Liver (tissue), 3 donors: ENCODE results near the gene CXCR6.

ENCODE experiments used
- EGR1 ChIP-seq, 2 donors: IDR thresholded peaks; 2 replicates each; pipeline ENCODE4 v1.6.1; 2016 to 2018; ENCODE audit warnings: antibody characterized with exemption in 2 of 2, low read depth in 2 of 2
- FOXA2 ChIP-seq: IDR thresholded peaks from 2 replicates; pipeline ENCODE4 v1.6.1; 2016; ENCODE audit warnings: antibody characterized with exemption
- GABPA ChIP-seq, 2 donors: IDR thresholded peaks in 1 of 2; conservative IDR thresholded peaks in 1 of 2; 2 replicates each; pipeline ENCODE4 v1.6.1; 2016; ENCODE audit warnings: antibody characterized with exemption in 2 of 2, mild to moderate bottlenecking in 1 of 2, moderate library complexity in 1 of 2
- HNF4A ChIP-seq, 2 donors: conservative IDR thresholded peaks; 2 replicates each; pipeline ENCODE4 v1.6.1; 2016; ENCODE audit warnings: antibody characterized with exemption in 2 of 2, mild to moderate bottlenecking in 2 of 2
- JUND ChIP-seq, 2 donors: IDR thresholded peaks; 2 replicates each; pipeline ENCODE4 v1.6.1; 2016; ENCODE audit warnings: antibody characterized with exemption in 2 of 2
- NR2F2 ChIP-seq: IDR thresholded peaks from 2 replicates; pipeline ENCODE4 v1.6.1; 2016; ENCODE audit warnings: antibody characterized with exemption
- RAD21 ChIP-seq, 2 donors: IDR thresholded peaks; 2 replicates each; pipeline ENCODE4 v1.6.1; 2016; ENCODE audit warnings: antibody characterized with exemption in 2 of 2, mild to moderate bottlenecking in 2 of 2
- RXRA ChIP-seq, 2 donors: IDR thresholded peaks; 2 replicates each; pipeline ENCODE4 v1.6.1; 2017 to 2018; ENCODE audit warnings: antibody characterized with exemption in 2 of 2, mild to moderate bottlenecking in 1 of 2
- SP1 ChIP-seq: IDR thresholded peaks from 2 replicates; pipeline ENCODE4 v1.6.1; 2018; ENCODE audit warnings: antibody characterized with exemption, mild to moderate bottlenecking
- TAF1 ChIP-seq: conservative IDR thresholded peaks from 2 replicates; pipeline ENCODE4 v1.6.1; 2016; ENCODE audit warnings: antibody characterized with exemption, mild to moderate bottlenecking
- YY1 ChIP-seq: IDR thresholded peaks from 2 replicates; pipeline ENCODE4 v1.6.1; 2016; ENCODE audit warnings: antibody characterized with exemption, mild to moderate bottlenecking
- TF ChIP-seq, protein P1 (sequence below): fragments of 150-350 bp; IDR thresholded peaks from 2 replicates; pipeline ENCODE4 v1.5.1; 2017; ENCODE audit warnings: improper control_type of control experiment, low read depth, low read length; ENCODE audit not compliant: missing input control
- TF ChIP-seq, protein P2 (sequence below): IDR thresholded peaks from 2 replicates; pipeline ENCODE4 v1.6.1; 2016; ENCODE audit warnings: antibody characterized with exemption
- TF ChIP-seq, protein P3 (sequence below): IDR thresholded peaks from 2 replicates; pipeline ENCODE4 v1.6.1; 2016; ENCODE audit warnings: antibody characterized with exemption
- donor health status: healthy.
- donor health status: healthy.

DNA sequence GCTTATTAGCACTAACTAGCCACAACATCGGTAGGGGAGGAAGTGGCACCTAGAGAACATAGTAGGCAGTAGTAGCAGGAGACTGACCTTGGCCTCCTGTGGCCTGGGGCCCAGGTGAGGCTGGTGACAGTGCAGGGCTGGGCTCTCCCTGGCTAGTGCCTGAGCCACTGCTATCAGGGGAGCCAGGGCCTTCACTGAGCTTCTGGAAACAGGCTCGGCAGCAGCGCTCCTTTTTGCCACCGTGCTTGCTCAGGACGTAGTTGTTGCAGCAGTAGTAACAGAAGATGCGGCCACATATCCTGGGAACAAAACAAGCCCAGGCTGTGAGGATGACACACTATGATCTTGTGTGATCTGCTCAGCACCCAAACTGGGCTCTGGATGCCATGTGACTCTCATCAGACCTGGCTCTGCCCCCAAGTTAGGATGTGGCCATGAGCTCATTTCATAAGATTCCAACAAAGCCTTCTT is 15.1 kb downstream of the CXCR6 start:
- TF ChIP-seq, protein P1, sequence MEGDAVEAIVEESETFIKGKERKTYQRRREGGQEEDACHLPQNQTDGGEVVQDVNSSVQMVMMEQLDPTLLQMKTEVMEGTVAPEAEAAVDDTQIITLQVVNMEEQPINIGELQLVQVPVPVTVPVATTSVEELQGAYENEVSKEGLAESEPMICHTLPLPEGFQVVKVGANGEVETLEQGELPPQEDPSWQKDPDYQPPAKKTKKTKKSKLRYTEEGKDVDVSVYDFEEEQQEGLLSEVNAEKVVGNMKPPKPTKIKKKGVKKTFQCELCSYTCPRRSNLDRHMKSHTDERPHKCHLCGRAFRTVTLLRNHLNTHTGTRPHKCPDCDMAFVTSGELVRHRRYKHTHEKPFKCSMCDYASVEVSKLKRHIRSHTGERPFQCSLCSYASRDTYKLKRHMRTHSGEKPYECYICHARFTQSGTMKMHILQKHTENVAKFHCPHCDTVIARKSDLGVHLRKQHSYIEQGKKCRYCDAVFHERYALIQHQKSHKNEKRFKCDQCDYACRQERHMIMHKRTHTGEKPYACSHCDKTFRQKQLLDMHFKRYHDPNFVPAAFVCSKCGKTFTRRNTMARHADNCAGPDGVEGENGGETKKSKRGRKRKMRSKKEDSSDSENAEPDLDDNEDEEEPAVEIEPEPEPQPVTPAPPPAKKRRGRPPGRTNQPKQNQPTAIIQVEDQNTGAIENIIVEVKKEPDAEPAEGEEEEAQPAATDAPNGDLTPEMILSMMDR: no peak
- TF ChIP-seq EGR1 (IDR thresholded peaks at IDR 0.05; ENCODE audit: low read depth in 2 of 2): no peak
- no peak for TF ChIP-seq JUND (IDR thresholded peaks at IDR 0.05)
- no peak for TF ChIP-seq TAF1
- TF ChIP-seq, protein P2, sequence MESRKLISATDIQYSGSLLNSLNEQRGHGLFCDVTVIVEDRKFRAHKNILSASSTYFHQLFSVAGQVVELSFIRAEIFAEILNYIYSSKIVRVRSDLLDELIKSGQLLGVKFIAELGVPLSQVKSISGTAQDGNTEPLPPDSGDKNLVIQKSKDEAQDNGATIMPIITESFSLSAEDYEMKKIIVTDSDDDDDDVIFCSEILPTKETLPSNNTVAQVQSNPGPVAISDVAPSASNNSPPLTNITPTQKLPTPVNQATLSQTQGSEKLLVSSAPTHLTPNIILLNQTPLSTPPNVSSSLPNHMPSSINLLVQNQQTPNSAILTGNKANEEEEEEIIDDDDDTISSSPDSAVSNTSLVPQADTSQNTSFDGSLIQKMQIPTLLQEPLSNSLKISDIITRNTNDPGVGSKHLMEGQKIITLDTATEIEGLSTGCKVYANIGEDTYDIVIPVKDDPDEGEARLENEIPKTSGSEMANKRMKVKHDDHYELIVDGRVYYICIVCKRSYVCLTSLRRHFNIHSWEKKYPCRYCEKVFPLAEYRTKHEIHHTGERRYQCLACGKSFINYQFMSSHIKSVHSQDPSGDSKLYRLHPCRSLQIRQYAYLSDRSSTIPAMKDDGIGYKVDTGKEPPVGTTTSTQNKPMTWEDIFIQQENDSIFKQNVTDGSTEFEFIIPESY: no peak
- TF ChIP-seq SP1: no peak
- TF ChIP-seq RXRA (IDR thresholded peaks at IDR 0.05): no peak
- no peak for TF ChIP-seq GABPA (IDR thresholded peaks at IDR 0.05 in 1 of 2, conservative IDR thresholded peaks at IDR 0.05 in 1 of 2)
- no peak for TF ChIP-seq NR2F2
- TF ChIP-seq, protein P3, sequence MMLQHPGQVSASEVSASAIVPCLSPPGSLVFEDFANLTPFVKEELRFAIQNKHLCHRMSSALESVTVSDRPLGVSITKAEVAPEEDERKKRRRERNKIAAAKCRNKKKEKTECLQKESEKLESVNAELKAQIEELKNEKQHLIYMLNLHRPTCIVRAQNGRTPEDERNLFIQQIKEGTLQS: no peak
- no peak for TF ChIP-seq HNF4A (conservative IDR thresholded peaks at IDR 0.05)
- TF ChIP-seq FOXA2: no peak
- no peak for TF ChIP-seq RAD21 (IDR thresholded peaks at IDR 0.05)
- no peak for TF ChIP-seq YY1
